HEK293 (cell line): ENCODE measurements around the gene MRPS10.

Experiments
- PBX3 ChIP-seq: sonication (generic); formaldehyde crosslinking; IDR thresholded peaks from 2 replicates; pipeline ENCODE4 v1.8.1; 2022; ENCODE audit warnings: mild to moderate bottlenecking, moderate library complexity, missing genetic modification reagents
- YY1 ChIP-seq: fragments of 450-650 bp; formaldehyde crosslinking; IDR thresholded peaks from 2 replicates; pipeline ENCODE4 v1.5.1; 2018; ENCODE audit warnings: missing biosample characterization, missing genetic modification characterization
- ZFP3 ChIP-seq: fragments of 450-650 bp; formaldehyde crosslinking; IDR thresholded peaks from 2 replicates; pipeline ENCODE4 v1.5.1; 2016; ENCODE audit warnings: low read depth, missing biosample characterization, missing genetic modification characterization
- ZNF16 ChIP-seq: fragments of 450-650 bp; formaldehyde crosslinking; IDR thresholded peaks from 2 replicates; pipeline ENCODE4 v1.5.1; 2016; ENCODE audit warnings: low read depth, missing biosample characterization, missing genetic modification characterization
- ZXDB ChIP-seq: fragments of 450-650 bp; formaldehyde crosslinking; IDR thresholded peaks from 2 replicates; pipeline ENCODE4 v1.5.1; 2016; ENCODE audit warnings: missing biosample characterization, missing genetic modification characterization

- TF ChIP-seq ZFP3 (tag by site-specific recombination): no peak
- no peak for TF ChIP-seq ZXDB (tag by site-specific recombination)
- no peak for TF ChIP-seq YY1 (tag by site-specific recombination)
- no peak for TF ChIP-seq PBX3 (CRISPR knock-in tag)
- no peak for TF ChIP-seq ZNF16 (tag by site-specific recombination)
Observed at GRCh38 chr6:42237857-42238256, 20.2 kb upstream of the MRPS10 start.
